Heart left ventricle (tissue), 16 donors: ENCODE data around the gene AMELX. TPM values are rescaled to one million over a fixed set of nuclear protein-coding genes. Genes with fewer than 3 reads are reported as not detected.

Experiments used
- ATAC-seq, 4 donors: fragments of 200-7000 bp; cut with Tn5 transposase; one replicate each; pipeline ENCODE4 v1.9.1; 2020 to 2022; ENCODE audit warnings: moderate library complexity in 4 of 4, mild to moderate bottlenecking in 3 of 4, moderate number of reproducible peaks in 1 of 4
- DNase-seq, 5 donors: peaks; one replicate each; pipeline ENCODE4 v3.0.0-alpha.2; 2020
- H3K27ac ChIP-seq, 12 donors: fragments of 200-600 bp; sonication (generic) in 4 of 12; one replicate each; pipeline versions ENCODE4 v1.5.0 to v1.8.0; 2016 to 2022; ENCODE audit warnings: mild to moderate bottlenecking in 2 of 12
- H3K27me3 ChIP-seq, 9 donors: fragments of 200-600 bp; sonication (generic) in 2 of 9; one replicate each; pipeline versions ENCODE4 v1.5.1 to v1.8.0; 2016 to 2022; ENCODE audit warnings: mild to moderate bottlenecking in 3 of 9
- H3K36me3 ChIP-seq, 9 donors: fragments of 200-600 bp; sonication (generic) in 2 of 9; one replicate each; pipeline versions ENCODE4 v1.5.0 to v1.8.0; 2018 to 2022; ENCODE audit warnings: mild to moderate bottlenecking in 2 of 9
- H3K4me1 ChIP-seq, 12 donors: fragments of 200-600 bp; sonication (generic) in 4 of 12; one replicate each; pipeline versions ENCODE4 v1.5.0 to v1.8.0; 2016 to 2022; ENCODE audit warnings: mild to moderate bottlenecking in 3 of 12
- H3K4me3 ChIP-seq, 12 donors: fragments of 200-600 bp; sonication (generic) in 4 of 12; one replicate each; pipeline versions ENCODE4 v1.5.0 to v1.8.0; 2017 to 2022; ENCODE audit warnings: mild to moderate bottlenecking in 9 of 12, moderate library complexity in 4 of 12
- H3K9me3 ChIP-seq, 12 donors: fragments of 200-600 bp; sonication (generic) in 4 of 12; one replicate each; pipeline versions ENCODE4 v1.5.0 to v1.8.0; 2016 to 2022; ENCODE audit warnings: mild to moderate bottlenecking in 1 of 12
- CTCF ChIP-seq, 12 donors: fragments of 200-600 bp; sonication (generic) in 4 of 12; IDR thresholded peaks; one replicate each; pipeline versions ENCODE4 v1.5.0 to v1.8.0; 2018 to 2022; ENCODE audit warnings: antibody characterized with exemption in 12 of 12, mild to moderate bottlenecking in 5 of 12
- POLR2A ChIP-seq, 2 donors: fragments of 450-650 bp; IDR thresholded peaks; one replicate each; pipeline ENCODE4 v1.6.1; 2017; ENCODE audit warnings: antibody characterized with exemption in 2 of 2, mild to moderate bottlenecking in 2 of 2, moderate library complexity in 2 of 2
- WGBS, 4 donors: extraction: QIAGEN DNeasy Blood & Tissue Kit in 2 of 4; methylation state at CpG; one replicate each; pipeline versions ENCODE4 v1.1.5 to v1.1.7; 2013 to 2018; 5-methylcytosine and 5-hydroxymethylcytosine counted together
- intact Hi-C, 10 donors: fragments of 100-400 bp; cut with DNase I; formaldehyde crosslinking; loops; one replicate each; pipeline versions ENCODE4 v1.11.1 to v1.14.2; 2022
- polyA plus RNA-seq, 2 donors: library from polyadenylated mRNA; stranded (reverse); fragments of 200-250 nt; gene quantifications; one replicate each; pipeline ENCODE4 v1.2.3, GENCODE V29; 2013
- total RNA-seq, 9 donors: library from RNA; depleted of rRNA in 2 of 9; stranded (reverse); fragments of >200 nt in 2 of 9; fragmentation: NEBNext Ultra II Directional in 3 of 9; extraction: Animal tissue kit (Norgen Biotek cat#: 25700) in 3 of 9; gene quantifications; one replicate each; pipeline versions ENCODE4 v1.1.0 to v1.2.4, GENCODE V29; 2016 to 2023
- donor health status: ischemic (EF 13 %, LVEDD 7.1; RV severe dilation, severe dysfunction).
- donor health status: healthy with polysubstance abuse.
- donor health status: DM: no; HTN: yes; CAD: no.
- donor health status: DM: no; HTN: no; CAD: no.
- donor health status: ischemic (EF 25% LVEDD 6.9; RV normal size, moderate dysfunction).
- donor health status: ischemic (EF 25% LVEDD 5.7; RV mildly dilated, moderate dysfunction).
- donor health status: healthy.
- donor health status: DM: yes; HTN: yes; CAD: no.
- donor health status: ischemic (EF 35%, LVEDD 5.7; RV mildly dilated, moderate dysfunction).
- donor health status: nonischemic (EF 11% LVEDD 7.7; RV severe dilation, severe dysfunction).
- donor health status: DM: yes; HTN: yes; CAD: no.
- donor health status: PGD.
- donor health status: ischemic (EF 29% LVEDD 5.4; RV normal size, mild dysfunction).
- donor health status: nonischemic (EF 23%, LVEDD 6.1; RV moderate dilation, normal function).

Gene AMELX
- total and polyA plus RNA-seq, 11 donors, result not detected

- TF ChIP-seq CTCF (IDR thresholded peaks at IDR 0.05), result no peak
- no peak for TF ChIP-seq POLR2A (IDR thresholded peaks at IDR 0.05)
- Histone ChIP-seq H3K9me3 (no peaks in the 10 kb centered on the region), H3K36me3 (no peaks in the 10 kb centered on the region), H3K27me3 (no peaks in the 10 kb centered on the region), H3K4me1 (no peaks in the 10 kb centered on the region), H3K27ac (no peak overlapping the region), H3K4me3 (no peak overlapping the region)
- intact Hi-C loops, result no loop called here
- whole genome bisulfite sequencing, 4 donors, result 70 to 86% (median 85%) methylated on average over 2 of the region's 2 CpGs
- ATAC-seq (no peak), DNase-seq (no peak)
Measured at GRCh38 chrX:11257711-11258110, 35.5 kb upstream of the AMELX start.

- Histone ChIP-seq H3K9me3 (no peaks in the 10 kb centered on the region), H3K4me3 (no peak overlapping the region), H3K36me3 (no peaks in the 10 kb centered on the region), H3K27me3 (no peaks in the 10 kb centered on the region), H3K27ac (no peak overlapping the region), H3K4me1 (no peaks in the 10 kb centered on the region)
- intact Hi-C loops, result no loop called here
- no peak for TF ChIP-seq POLR2A (IDR thresholded peaks at IDR 0.05)
- no peak for TF ChIP-seq CTCF (IDR thresholded peaks at IDR 0.05)
- DNase-seq, result no peak
- 59 to 88% (median 74%) methylated on average over 1 of the region's 1 CpG for WGBS, 4 donors
- ATAC-seq, result no peak
Measured at GRCh38 chrX:11259437-11259836, 33.8 kb upstream of the AMELX start.

GRCh38 chrX:11261260-11261659, 32.0 kb upstream of the AMELX start:
- ATAC-seq (no peak), DNase-seq (no peak)
- 74 to 100% (median 94%) methylated on average over 1 of the region's 1 CpG for WGBS, 4 donors
- H3K27ac ChIP-seq, result no peak overlapping the region
- H3K9me3 ChIP-seq, result no peaks in the 10 kb centered on the region
- no peaks in the 10 kb centered on the region for H3K36me3 ChIP-seq
- no peak for TF ChIP-seq CTCF (IDR thresholded peaks at IDR 0.05)
- TF ChIP-seq POLR2A (IDR thresholded peaks at IDR 0.05), result no peak
- H3K27me3 ChIP-seq, result no peaks in the 10 kb centered on the region
- H3K4me1 ChIP-seq, result no peaks in the 10 kb centered on the region
- no peak overlapping the region for H3K4me3 ChIP-seq
- intact Hi-C loops, result no loop called here

GRCh38 chrX:11264925-11265324, 28.3 kb upstream of the AMELX start:
- H3K36me3 ChIP-seq, result no peaks in the 10 kb centered on the region
- intact Hi-C loops, result no loop called here
- DNase-seq, result no peak
- peaks cover 0 to 13% (median 0%) of the 10 kb centered on the region in 12 donors for H3K4me1 ChIP-seq
- peak overlapping the region in 5 of 12 donors; percentile 27 to 47 (median 32) for H3K4me3 ChIP-seq
- H3K27ac ChIP-seq, result peak overlapping the region in 4 of 12 donors; percentile 7 to 52 (median 44)
- WGBS, 4 donors, result 28 to 72% (median 57%) methylated on average over 1 of the region's 1 CpG
- no peaks in the 10 kb centered on the region for H3K27me3 ChIP-seq
- H3K9me3 ChIP-seq, result no peaks in the 10 kb centered on the region
- no peak for ATAC-seq
- TF ChIP-seq CTCF (IDR thresholded peaks at IDR 0.05), result no peak
- no peak for TF ChIP-seq POLR2A (IDR thresholded peaks at IDR 0.05)
